GM21423 (cell line): Measurements from ENCODE around the gene RNASET2.
"Not testable (repeated sequence)": the region's sequence is repeated elsewhere in the genome, so short reads cannot be mapped to it uniquely, and the experiment has no call there.

Source experiments
- ATAC-seq: cut with Tn5 transposase; IDR thresholded peaks from one replicate; pipeline ENCODE4 v1.9.1; 2021; ENCODE audit warnings: mild to moderate bottlenecking, moderate library complexity; ENCODE audit not compliant: unreplicated experiment

The RNASET2 gene

GRCh38 chr6:166929542-166930189 is 26.7 kb downstream of the RNASET2 start:
- no peak for ATAC-seq

- no peak for ATAC-seq
Measured at GRCh38 chr6:166928644-166929541, 27.5 kb downstream of the RNASET2 start.

DNA sequence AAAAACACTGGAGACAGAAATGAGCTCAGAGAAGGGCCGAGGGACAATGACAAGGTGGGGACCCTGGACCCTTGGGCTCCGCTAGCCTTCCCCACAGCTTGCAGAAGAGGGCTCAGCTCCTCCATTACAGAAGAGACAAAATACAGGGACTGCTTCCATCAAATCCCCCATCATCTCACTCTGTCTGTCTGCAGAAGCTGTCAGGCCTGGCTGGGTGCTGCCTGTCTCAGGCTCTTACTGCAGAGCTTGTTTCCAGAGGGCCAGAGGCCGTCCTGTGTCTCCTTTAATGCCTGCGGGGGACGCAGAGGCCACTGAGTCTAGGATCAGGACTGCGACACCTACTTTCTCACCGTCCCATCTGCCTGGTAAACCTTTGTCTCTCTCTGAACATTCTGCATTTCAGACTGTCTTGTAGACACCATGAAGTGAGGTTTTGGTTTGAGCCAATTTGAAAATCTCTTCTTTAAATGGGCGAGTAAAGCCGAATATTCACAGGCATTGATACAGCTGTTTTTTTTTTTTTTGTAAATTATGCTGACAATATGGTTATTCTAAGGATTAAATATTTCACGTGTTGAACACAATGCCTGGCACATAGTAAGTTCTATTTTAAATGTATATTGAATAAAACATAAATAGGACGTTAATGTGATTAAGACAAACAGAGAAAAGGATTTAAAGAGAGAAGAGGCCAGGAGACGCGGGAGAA is 28.3 kb downstream of the RNASET2 start:
- ATAC-seq = no peak

- no peak for ATAC-seq
Measured at GRCh38 chr6:166927240-166927934, 29.0 kb downstream of the RNASET2 start.

DNA sequence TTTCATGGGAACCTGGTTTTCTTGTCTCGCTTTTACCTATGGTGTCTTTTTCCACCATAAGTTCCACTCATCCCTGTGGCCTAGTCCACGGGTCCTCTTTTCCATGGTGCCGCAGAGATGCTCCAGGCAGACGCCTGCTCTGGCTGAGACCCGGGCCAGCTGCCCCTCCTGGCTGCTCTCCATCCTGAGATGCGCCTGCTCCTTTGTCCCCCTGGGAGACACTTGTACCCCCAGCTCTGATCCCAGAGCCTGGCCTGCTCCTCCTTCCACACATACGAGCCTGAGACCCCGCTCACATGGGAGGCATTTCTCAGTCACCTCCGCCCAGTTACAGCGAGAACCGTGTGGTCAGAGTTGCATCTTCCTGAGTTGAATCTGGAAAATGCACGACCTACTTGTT is 29.6 kb downstream of the RNASET2 start:
- ATAC-seq = no peak

DNA sequence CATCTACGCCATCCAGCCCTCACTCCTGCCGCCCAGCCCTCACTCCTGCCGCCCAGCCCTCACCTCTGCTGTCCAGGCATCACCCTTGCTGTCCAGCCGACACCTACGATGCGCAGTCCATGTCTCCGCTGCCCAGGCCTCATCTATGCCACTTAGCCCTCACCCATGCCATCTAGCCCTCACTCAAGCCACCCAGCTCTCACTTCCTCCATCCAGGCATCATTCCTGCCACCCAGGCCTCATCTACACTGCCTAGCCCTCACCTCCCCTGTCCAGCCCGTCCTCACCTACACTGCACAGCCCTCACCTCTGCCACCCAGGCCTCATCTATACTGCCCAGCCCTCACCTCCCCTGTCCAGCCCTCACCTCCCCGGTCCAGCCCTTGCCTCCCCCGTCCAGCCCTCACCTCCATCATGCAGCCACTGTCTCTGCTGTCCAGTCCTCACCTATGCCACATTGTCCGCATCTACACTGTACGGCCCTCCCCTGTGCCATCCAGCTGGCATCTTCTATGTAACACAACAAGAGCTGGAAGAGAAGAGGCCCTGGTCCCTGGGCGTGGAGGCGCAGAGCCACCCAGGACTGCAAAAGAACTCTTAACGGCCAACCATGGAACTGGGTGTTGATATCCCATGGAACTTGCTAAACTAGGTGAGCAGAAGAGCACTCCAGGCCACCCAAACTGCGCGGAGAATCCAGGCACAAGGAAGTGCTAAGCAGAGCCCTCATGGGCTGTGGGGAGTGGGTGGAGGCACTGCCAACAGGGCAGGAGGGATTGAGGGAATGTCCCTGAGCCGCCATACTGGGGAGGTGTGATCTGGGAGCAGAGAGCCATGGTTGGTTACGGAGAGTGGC is 31.0 kb downstream of the RNASET2 start:
- ATAC-seq = no peak

- ATAC-seq = no peak
Measured at GRCh38 chr6:166924531-166924930, 31.8 kb downstream of the RNASET2 start.

DNA sequence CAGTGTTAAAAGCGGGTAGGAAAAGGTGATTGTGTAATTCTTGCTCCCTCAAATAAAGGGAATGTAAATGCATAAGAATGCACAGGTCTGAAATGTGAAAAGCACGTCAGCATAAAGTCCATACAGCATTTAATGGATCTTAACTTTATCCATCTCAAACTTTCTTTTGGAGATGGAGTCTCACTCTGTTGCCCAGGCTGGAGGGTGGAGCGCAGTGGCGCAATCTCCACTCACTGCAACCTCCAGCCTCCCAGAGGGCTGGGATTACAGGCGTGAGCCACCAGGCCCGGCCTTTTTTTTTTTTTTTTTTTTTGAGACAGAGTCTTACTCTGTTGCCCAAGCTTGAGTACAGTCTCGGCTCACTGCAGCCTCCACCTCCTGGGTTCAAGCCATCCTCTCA is 33.4 kb downstream of the RNASET2 start:
- ATAC-seq = no peak

DNA sequence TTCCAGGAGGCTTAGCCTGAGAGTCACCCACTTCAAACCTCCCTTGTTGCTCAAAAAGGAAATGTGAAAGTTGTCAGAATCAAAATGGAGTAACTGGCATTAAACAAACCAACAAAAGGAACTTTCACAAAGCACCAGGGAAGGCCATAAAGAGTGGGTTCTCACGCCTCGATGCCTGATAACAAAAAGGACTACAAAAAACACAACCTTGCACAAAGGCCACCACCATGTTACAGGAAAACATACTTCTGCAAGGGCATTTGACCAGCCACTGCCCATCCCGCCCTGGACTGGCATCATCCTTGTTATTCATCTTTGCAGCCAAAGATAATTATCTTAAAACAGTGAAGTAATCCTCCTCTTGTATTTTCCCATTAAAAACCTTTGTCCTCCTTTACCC is 34.8 kb downstream of the RNASET2 start:
- ATAC-seq = no peak

- ATAC-seq = no peak
Measured at GRCh38 chr6:166916824-166917223, 39.5 kb downstream of the RNASET2 start.

DNA sequence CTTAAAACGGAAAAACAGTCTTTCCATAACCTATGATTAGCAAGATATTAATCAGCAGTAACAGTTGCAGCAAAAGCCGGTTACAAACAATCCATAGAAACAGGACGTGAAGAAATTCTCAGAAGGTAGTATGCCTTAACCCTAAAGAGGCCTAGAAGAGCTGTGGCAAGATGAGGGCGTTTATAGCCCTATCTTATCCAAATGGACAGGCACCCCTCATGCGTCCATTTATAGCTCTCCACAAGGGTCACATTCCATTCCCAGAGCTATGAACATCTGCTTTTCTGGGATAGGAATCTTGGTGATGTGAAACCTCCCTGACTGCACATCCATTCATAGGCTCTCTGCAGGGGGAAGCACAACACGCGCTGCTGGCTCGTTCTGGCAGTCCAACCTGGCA is 40.9 kb downstream of the RNASET2 start:
- ATAC-seq = not testable (repeated sequence)

- not testable (repeated sequence) for ATAC-seq
Measured at GRCh38 chr6:166914952-166915351, 41.4 kb downstream of the RNASET2 start.

- ATAC-seq = no peak
Measured at GRCh38 chr6:166911248-166911677, 45.1 kb downstream of the RNASET2 start.

DNA sequence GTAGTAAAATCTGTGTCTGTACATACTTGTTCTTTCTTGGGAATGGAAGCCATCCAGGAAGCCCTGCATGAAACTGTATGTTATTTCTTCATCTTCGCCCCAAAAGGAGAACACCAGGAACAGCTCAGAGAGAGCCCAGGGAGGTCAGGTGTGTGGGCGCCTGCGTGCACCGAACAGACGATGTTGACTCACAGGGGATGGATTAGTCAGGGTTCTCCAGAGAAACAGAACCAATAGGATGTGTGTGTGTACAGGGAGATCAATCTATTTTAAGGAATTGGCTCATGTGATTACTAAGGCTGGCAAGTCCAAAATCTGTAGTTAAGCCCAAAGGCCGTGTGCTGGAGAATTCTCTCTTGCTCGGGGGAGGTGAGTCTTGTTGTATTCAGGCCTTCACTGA is 45.7 kb downstream of the RNASET2 start:
- no peak for ATAC-seq

DNA sequence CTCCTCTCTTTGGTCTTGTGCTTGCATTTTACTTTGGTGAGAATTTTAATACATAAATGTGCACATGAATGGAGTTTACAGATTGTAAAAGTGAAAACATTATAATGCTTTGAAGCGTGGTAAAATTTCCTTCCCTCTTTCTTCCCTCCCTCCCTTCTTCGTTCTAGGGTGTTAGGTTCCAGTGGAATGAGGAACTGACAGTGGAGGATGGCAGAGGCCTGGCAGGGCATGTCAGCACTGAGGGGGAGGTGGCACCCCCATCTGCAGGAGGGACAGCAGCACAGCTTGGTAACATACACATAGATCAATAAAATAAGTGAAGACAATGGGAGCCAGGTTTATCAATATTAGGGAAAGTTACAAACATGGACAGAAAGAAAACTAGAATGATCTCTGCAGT is 47.5 kb downstream of the RNASET2 start:
- ATAC-seq = no peak

DNA sequence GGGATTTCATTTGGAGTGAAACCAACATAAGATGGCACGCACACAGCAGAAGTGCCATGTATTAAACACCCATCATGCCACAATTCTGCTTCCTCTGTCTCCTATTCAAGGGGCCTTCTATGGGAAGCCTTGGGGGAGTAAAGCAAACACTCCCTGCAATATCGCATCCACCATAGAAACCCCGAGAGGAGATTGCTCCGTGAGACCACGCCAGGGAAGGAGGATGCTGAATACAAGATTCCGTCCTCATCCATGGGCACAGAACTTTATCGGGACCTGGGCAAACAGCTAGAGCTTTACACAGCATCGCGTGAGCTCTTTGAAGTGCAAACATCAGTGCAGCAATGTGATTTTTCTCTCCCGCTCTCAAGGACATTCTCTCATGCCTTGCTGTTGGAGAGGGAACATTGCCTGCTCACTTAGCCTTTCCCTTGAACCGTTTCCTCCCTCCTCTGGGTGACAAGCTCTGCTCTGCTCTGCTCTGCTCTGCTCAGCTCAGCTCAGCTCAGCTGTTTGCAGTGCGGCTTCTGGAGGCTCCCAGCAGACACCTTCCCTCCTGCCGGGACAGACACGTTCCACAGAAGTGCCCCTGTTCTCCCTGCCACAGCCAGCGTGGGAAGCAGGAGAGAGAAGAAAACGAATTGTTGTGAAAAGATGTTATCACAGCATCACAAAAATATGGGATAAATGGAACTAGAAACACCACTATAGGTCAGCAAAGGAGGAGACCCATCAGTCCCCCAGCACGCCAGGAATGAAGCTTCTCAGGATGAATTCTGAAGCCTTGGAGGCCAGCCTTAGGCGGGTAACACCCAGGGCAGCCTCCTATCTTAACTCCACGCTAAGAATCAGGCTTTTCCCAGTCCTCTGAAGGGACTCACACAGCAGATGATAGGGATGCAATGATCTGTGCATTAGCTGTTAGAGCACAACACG is 48.2 kb downstream of the RNASET2 start:
- ATAC-seq = no peak

- ATAC-seq = peak; percentile 89
Measured at GRCh38 chr6:166907373-166907841, 48.9 kb downstream of the RNASET2 start.

GRCh38 chr6:166906376-166907044 is 49.8 kb downstream of the RNASET2 start:
- ATAC-seq = no peak
